A673 (cell line): ENCODE data around the gene GLMP.

Experiments
- CTCF ChIP-seq: fragments of 300-800, 200-600 bp; sonication (generic); conservative IDR thresholded peaks from 2 replicates; pipeline ENCODE4 v1.5.1; 2017; ENCODE audit warnings: low read depth, mild to moderate bottlenecking, antibody characterized with exemption, low read length, moderate library complexity, mixed read lengths
- EZH2 ChIP-seq: fragments of 200-600 bp; sonication (generic); IDR thresholded peaks from 2 replicates; pipeline ENCODE4 v1.6.1; 2017; ENCODE audit warnings: borderline replicate concordance, low read depth, mild to moderate bottlenecking, mixed read lengths, antibody characterized with exemption, low read length; ENCODE audit not compliant: poor library complexity, severe bottlenecking

DNA sequence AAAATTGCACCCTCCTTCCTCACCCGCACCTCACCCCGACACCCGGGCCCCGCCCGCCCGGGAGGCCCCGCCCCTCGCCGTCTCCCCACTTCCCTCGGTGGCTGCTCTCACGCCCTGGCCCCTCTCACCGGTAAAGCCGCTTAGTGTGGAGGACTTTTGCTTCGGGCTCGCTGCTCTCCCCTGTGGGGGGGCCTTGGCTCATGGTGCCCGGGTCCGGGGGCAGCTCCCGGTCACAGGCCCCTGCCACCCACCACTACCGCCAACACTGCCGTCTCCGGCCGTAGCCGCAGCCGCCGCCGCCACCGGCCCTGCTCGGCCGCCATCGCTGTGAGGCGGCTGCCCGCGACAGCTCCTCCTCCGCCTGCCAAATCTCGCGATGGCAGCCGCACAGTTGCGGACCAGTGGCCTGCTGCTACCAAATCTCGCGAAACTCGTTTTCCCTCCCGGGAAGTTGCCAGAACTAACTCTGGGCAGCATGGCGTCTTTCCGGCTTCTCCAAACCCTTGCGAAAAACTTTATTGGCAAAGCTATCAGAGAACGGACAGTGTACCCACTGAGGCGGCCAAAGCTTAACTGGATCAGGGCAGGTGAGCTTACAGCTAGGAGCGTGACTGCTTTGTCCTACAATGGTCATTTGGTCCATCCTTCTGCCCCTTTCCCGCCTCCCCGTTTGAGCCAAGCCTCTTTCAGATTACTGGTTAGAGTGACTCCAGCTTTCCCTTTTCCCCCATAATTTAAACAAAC, 12.8 kb downstream of the GLMP start, which contains the start of gene SMG5:
- no peak for TF ChIP-seq EZH2
- no peak for TF ChIP-seq CTCF
